SK-N-SH (cell line): ENCODE data around the gene MRPL21. TPM values are rescaled to one million over a fixed set of nuclear protein-coding genes. Genes with fewer than 3 reads are reported as not detected.

ENCODE experiments used
- CTCF ChIA-PET: fragments of 300-600, 350-600 bp; formaldehyde crosslinking; extraction: SDS; loops from one replicate; lab custom pipeline; 2021; lab: Yijun Ruan, JAX
- POLR2A ChIA-PET: fragments of 350-600 bp; sonication (Branson Sonifier 250); formaldehyde crosslinking; extraction: SDS; loops from one replicate; lab custom pipeline; 2020; ENCODE audit warnings: antibody characterized with exemption, inconsistent platforms; lab: Yijun Ruan, JAX
- DNase-seq: peaks from one replicate; pipeline ENCODE4 v3.0.0; 2012
- H2AFZ ChIP-seq: fragments of 200-600 bp; sonication (generic); 2 replicates; pipeline ENCODE4 v1.8.1; 2016; ENCODE audit warnings: antibody characterized with exemption, mild to moderate bottlenecking, low read depth
- H3F3A ChIP-seq: fragments of 200-600 bp; sonication (generic); replicated peaks from 2 replicates; pipeline ENCODE3; 2016; ENCODE audit warnings: antibody characterized with exemption, mild to moderate bottlenecking; ENCODE audit not compliant: insufficient read depth
- H3K27ac ChIP-seq, 2 experiments: fragments of 200-500 bp in 1 of 2; fragments of 200-600 bp in 1 of 2; sonication (Bioruptor generic) in 1 of 2; sonication (generic), shearing (Covaris generic) in 1 of 2; 2 replicates each; pipeline versions ENCODE4 v1.5.1 to v1.6.1; 2014 to 2016; ENCODE audit warnings: low read depth in 2 of 2, inconsistent platforms in 1 of 2, low read length in 1 of 2, mild to moderate bottlenecking in 1 of 2, mixed read lengths in 1 of 2
- H3K27me3 ChIP-seq: fragments of 200-600 bp; sonication (generic), shearing (Covaris generic); 2 replicates; pipeline ENCODE4 v1.6.1; 2016; ENCODE audit warnings: mixed run types; ENCODE audit not compliant: insufficient read depth
- H3K36me3 ChIP-seq, 2 experiments: fragments of 200-500 bp in 1 of 2; fragments of 200-600 bp in 1 of 2; sonication (Bioruptor generic) in 1 of 2; sonication (generic) in 1 of 2; replicated peaks in 1 of 2; 2 replicates each; pipeline versions ENCODE3 to v1.5.1; 2014 to 2016; ENCODE audit warnings: low read length in 1 of 2, mild to moderate bottlenecking in 1 of 2; ENCODE audit not compliant: insufficient read depth in 2 of 2, control insufficient read depth in 1 of 2
- H3K4me1 ChIP-seq, 2 experiments: fragments of 200-500 bp in 1 of 2; fragments of 200-600 bp in 1 of 2; sonication (Bioruptor generic) in 1 of 2; sonication (generic), shearing (Covaris generic) in 1 of 2; 2 replicates each; pipeline versions ENCODE4 v1.5.1 to v1.6.1; 2014 to 2016; ENCODE audit warnings: low read depth in 1 of 2, low read length in 1 of 2, mixed run types in 1 of 2; ENCODE audit not compliant: insufficient read depth in 2 of 2, control insufficient read depth in 1 of 2
- H3K4me2 ChIP-seq: fragments of 200-600 bp; sonication (generic), shearing (Covaris generic); 2 replicates; pipeline ENCODE4 v1.6.1; 2017; ENCODE audit warnings: mixed run types
- H3K4me3 ChIP-seq, 2 experiments: fragments of 200-500 bp in 1 of 2; fragments of 200-600 bp in 1 of 2; sonication (Bioruptor generic) in 1 of 2; sonication (generic), shearing (Covaris generic) in 1 of 2; 2 replicates each; pipeline versions ENCODE4 v1.5.1 to v1.8.1; 2014 to 2016; ENCODE audit warnings: low read depth in 2 of 2, inconsistent platforms in 1 of 2, low read length in 1 of 2, mild to moderate bottlenecking in 1 of 2, mixed read lengths in 1 of 2, moderate library complexity in 1 of 2
- H3K79me2 ChIP-seq: fragments of 200-600 bp; sonication (generic); 2 replicates; pipeline ENCODE4 v1.8.1; 2017; ENCODE audit warnings: mild to moderate bottlenecking; ENCODE audit not compliant: insufficient read depth
- H3K9ac ChIP-seq: fragments of 200-600 bp; sonication (generic); 2 replicates; pipeline ENCODE4 v1.6.1; 2017; ENCODE audit warnings: mixed run types
- H3K9me2 ChIP-seq: fragments of 200-600 bp; sonication (generic); 2 replicates; pipeline ENCODE4 v1.6.1; 2017; ENCODE audit warnings: mixed run types
- H3K9me3 ChIP-seq: fragments of 200-600 bp; sonication (generic); 2 replicates; pipeline ENCODE4 v1.6.1; 2017; ENCODE audit warnings: mixed run types, mild to moderate bottlenecking, moderate library complexity
- H4K20me1 ChIP-seq: fragments of 200-600 bp; sonication (generic); 2 replicates; pipeline ENCODE4 v1.6.1; 2017; ENCODE audit warnings: mild to moderate bottlenecking, mixed run types; ENCODE audit not compliant: insufficient read depth
- CTCF ChIP-seq: fragments of 200-600 bp; sonication (generic); IDR thresholded peaks from 2 replicates; pipeline ENCODE4 v1.6.1; 2017; ENCODE audit warnings: antibody characterized with exemption, mild to moderate bottlenecking, moderate library complexity
- EP300 ChIP-seq, 2 experiments: IDR thresholded peaks; 2 replicates each; pipeline versions ENCODE4 v1.4.0 to v1.6.1; 2012; ENCODE audit warnings: borderline replicate concordance in 1 of 2, low read depth in 1 of 2, low read length in 1 of 2
- FOXJ3 ChIP-seq: sonication (generic); formaldehyde crosslinking; IDR thresholded peaks from 2 replicates; pipeline ENCODE4 v1.5.1; 2020; ENCODE audit warnings: mild to moderate bottlenecking, missing genetic modification reagents
- FOXM1 ChIP-seq: IDR thresholded peaks from 2 replicates; pipeline ENCODE4 v1.4.0; 2012; ENCODE audit warnings: low read depth, mild to moderate bottlenecking
- GABPA ChIP-seq: IDR thresholded peaks from 2 replicates; pipeline ENCODE4 v1.4.0; 2012; ENCODE audit warnings: low read depth, mild to moderate bottlenecking
- JUND ChIP-seq: IDR thresholded peaks from 2 replicates; pipeline ENCODE4 v1.4.0; 2012
- MEF2A ChIP-seq: IDR thresholded peaks from 2 replicates; pipeline ENCODE4 v1.4.0; 2012; ENCODE audit warnings: low read depth, borderline replicate concordance
- NFIC ChIP-seq: IDR thresholded peaks from 2 replicates; pipeline ENCODE4 v1.4.0; 2012; ENCODE audit warnings: borderline replicate concordance
- POLR2AphosphoS5 ChIP-seq: IDR thresholded peaks from 2 replicates; pipeline ENCODE4 v1.6.1; 2012; ENCODE audit warnings: low read depth, low read length
- RAD21 ChIP-seq: IDR thresholded peaks from 2 replicates; pipeline ENCODE4 v1.6.1; 2012; ENCODE audit warnings: mild to moderate bottlenecking, low read length
- RCOR1 ChIP-seq: fragments of 150-350 bp; IDR thresholded peaks from 2 replicates; pipeline ENCODE4 v1.6.1; 2017; ENCODE audit warnings: antibody characterized with exemption, low read length
- RFX5 ChIP-seq: IDR thresholded peaks from 2 replicates; pipeline ENCODE4 v1.6.1; 2012; ENCODE audit warnings: mild to moderate bottlenecking, improper control_type of control experiment, low read length
- RXRA ChIP-seq: IDR thresholded peaks from 2 replicates; pipeline ENCODE4 v1.4.0; 2012; ENCODE audit warnings: low read depth, mild to moderate bottlenecking, borderline replicate concordance
- TAF1 ChIP-seq: IDR thresholded peaks from 2 replicates; pipeline ENCODE4 v1.6.1; 2012; ENCODE audit warnings: low read depth, mild to moderate bottlenecking, low read length, moderate library complexity, borderline replicate concordance
- TCF12 ChIP-seq: IDR thresholded peaks from 2 replicates; pipeline ENCODE4 v1.4.0; 2012
- TEAD4 ChIP-seq: IDR thresholded peaks from 2 replicates; pipeline ENCODE4 v1.4.0; 2012; ENCODE audit warnings: mild to moderate bottlenecking, borderline replicate concordance; ENCODE audit not compliant: insufficient read depth
- USF1 ChIP-seq: IDR thresholded peaks from 2 replicates; pipeline ENCODE4 v1.4.0; 2012; ENCODE audit warnings: low read depth, borderline replicate concordance
- USF2 ChIP-seq: fragments of 150-350 bp; IDR thresholded peaks from 2 replicates; pipeline ENCODE4 v1.6.1; 2017; ENCODE audit warnings: antibody characterized with exemption, low read length, low read depth, borderline replicate concordance
- WGBS: methylation state at CpG from one replicate; pipeline ENCODE4 v1.1.6; 2017; ENCODE audit warnings: low lambda C conversion rate; 5-methylcytosine and 5-hydroxymethylcytosine counted together
- polyA plus RNA-seq, 3 experiments: library from polyadenylated mRNA; depleted of rRNA; stranded (reverse); fragments of >200 nt; gene quantifications; 2 replicates each; pipeline ENCODE4 v1.2.3, GENCODE V29; 2012
- TF ChIP-seq, protein P1 (sequence below): fragments of 150-350 bp; IDR thresholded peaks from 2 replicates; pipeline ENCODE4 v1.6.1; 2016; ENCODE audit warnings: mild to moderate bottlenecking, low read depth, low read length
- TF ChIP-seq, protein P2 (sequence below): IDR thresholded peaks from 2 replicates; pipeline ENCODE4; 2012
- TF ChIP-seq, protein P3 (sequence below): IDR thresholded peaks from 2 replicates; pipeline ENCODE4 v1.4.0; 2012; ENCODE audit warnings: low read depth

Gene MRPL21
- polyA plus RNA-seq, 1 of the 3 experiments (the other 2 are of a cell fraction) = 125 TPM

- POLR2A ChIA-PET = no interaction called here
- Histone ChIP-seq H4K20me1 (no peaks in the 10 kb centered on the region), H3K4me3 (no peak overlapping the region), H3K9me3 (no peaks in the 10 kb centered on the region), H2AFZ (no peak overlapping the region), H3K36me3 (peaks cover 25 to 29% of the 10 kb centered on the region in 2 experiments), H3K4me1 (no peaks in the 10 kb centered on the region), H3K9ac (no peak overlapping the region), H3K9me2 (no peaks in the 10 kb centered on the region), H3K27me3 (no peaks in the 10 kb centered on the region)
- no peak for DNase-seq
- TF ChIP-seq, protein P1, sequence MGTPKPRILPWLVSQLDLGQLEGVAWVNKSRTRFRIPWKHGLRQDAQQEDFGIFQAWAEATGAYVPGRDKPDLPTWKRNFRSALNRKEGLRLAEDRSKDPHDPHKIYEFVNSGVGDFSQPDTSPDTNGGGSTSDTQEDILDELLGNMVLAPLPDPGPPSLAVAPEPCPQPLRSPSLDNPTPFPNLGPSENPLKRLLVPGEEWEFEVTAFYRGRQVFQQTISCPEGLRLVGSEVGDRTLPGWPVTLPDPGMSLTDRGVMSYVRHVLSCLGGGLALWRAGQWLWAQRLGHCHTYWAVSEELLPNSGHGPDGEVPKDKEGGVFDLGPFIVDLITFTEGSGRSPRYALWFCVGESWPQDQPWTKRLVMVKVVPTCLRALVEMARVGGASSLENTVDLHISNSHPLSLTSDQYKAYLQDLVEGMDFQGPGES = no peak
- TF ChIP-seq RFX5 (no peak), JUND (no peak), CTCF (no peak), GABPA (no peak), EP300 (IDR thresholded peaks at IDR 0.05; ENCODE audit: borderline replicate concordance in 1 of 2, low read depth in 1 of 2, low read length in 1 of 2) (no peak), FOXJ3 (no peak), TEAD4 (no peak), USF2 (no peak), RXRA (no peak), POLR2AphosphoS5 (no peak), RCOR1 (no peak)
- TF ChIP-seq, protein P2, sequence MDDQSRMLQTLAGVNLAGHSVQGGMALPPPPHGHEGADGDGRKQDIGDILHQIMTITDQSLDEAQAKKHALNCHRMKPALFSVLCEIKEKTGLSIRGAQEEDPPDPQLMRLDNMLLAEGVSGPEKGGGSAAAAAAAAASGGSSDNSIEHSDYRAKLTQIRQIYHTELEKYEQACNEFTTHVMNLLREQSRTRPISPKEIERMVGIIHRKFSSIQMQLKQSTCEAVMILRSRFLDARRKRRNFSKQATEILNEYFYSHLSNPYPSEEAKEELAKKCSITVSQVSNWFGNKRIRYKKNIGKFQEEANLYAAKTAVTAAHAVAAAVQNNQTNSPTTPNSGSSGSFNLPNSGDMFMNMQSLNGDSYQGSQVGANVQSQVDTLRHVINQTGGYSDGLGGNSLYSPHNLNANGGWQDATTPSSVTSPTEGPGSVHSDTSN = no peak
- TF ChIP-seq, all 33 proteins: peak for 0
- peaks cover 8% of the 10 kb centered on the region for H3K79me2 ChIP-seq
- 92% methylated on average over 7 of the region's 8 CpGs for WGBS
- no peak overlapping the region for H3K27ac ChIP-seq
- CTCF ChIA-PET = interaction anchor here (1.1 to 1.3 kb wide), 2 partner anchors 8 to 20 kb away, joined by 3 read pairs; no protein-coding TSS in a partner anchor
- H3F3A ChIP-seq = no peaks in the 10 kb centered on the region
- H3K4me2 ChIP-seq = no peak overlapping the region
Observed at GRCh38 chr11:68910965-68911364, 7.3 kb upstream of the MRPL21 start.

DNA sequence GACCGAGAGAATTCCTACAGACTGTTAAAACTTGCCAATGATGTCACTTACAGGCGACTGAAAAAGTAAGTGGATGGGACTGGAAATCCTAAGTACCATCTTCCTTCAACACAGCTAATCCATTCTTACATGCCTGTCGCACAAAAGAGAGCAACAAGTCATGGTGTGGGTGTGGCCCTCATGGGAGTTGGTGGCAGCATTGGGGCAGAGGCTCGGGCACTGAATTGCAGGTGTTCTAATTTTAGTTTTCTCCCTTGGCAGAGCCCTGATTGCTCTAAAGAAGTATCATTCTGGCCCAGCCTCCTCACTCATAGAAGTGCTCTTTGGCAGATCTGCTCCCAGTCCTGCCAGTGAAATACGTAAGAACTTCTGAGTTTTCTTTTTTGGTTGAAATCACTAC lies 4.6 kb upstream of the MRPL21 start:
- WGBS = 98% methylated on average over 4 of the region's 5 CpGs
- CTCF ChIA-PET = interaction anchor here (1.1 kb wide), 1 partner anchor 30 kb away, joined by 3 read pairs; no protein-coding TSS in a partner anchor
- TF ChIP-seq TCF12 (no peak), GABPA (no peak), RAD21 (no peak), USF1 (no peak), MEF2A (no peak), TAF1 (no peak), USF2 (no peak), NFIC (no peak), FOXM1 (no peak)
- TF ChIP-seq, protein P3, sequence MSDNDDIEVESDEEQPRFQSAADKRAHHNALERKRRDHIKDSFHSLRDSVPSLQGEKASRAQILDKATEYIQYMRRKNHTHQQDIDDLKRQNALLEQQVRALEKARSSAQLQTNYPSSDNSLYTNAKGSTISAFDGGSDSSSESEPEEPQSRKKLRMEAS = no peak
- TF ChIP-seq, protein P2 = no peak

More for the DNA sequence above, 4.6 kb upstream of the MRPL21 start:
- Histone ChIP-seq H3K36me3 (peaks cover 19 to 21% of the 10 kb centered on the region in 2 experiments), H3K27me3 (no peaks in the 10 kb centered on the region), H3K9ac (no peak overlapping the region), H3K9me3 (no peaks in the 10 kb centered on the region), H3K4me2 (no peak overlapping the region), H3K4me3 (no peak overlapping the region), H3K27ac (no peak overlapping the region), H3K9me2 (no peaks in the 10 kb centered on the region), H3F3A (no peaks in the 10 kb centered on the region), H4K20me1 (no peaks in the 10 kb centered on the region), H3K4me1 (peaks cover 7 to 10% of the 10 kb centered on the region in 2 experiments; a peak in 2 of 4 replicates), H3K79me2 (peaks cover 35% of the 10 kb centered on the region), H2AFZ (no peak overlapping the region)
- POLR2A ChIA-PET = no interaction called here
- no peak for DNase-seq
